Neural crest cell (in vitro differentiated cells): ENCODE measurements around the gene FLT3. TPM values are rescaled to one million over a fixed set of nuclear protein-coding genes. Genes with fewer than 3 reads are reported as not detected.
A peak's percentile ranks its signal among the peaks of the same experiment; 100 is the strongest.

Source experiments
- DNase-seq: peaks from one replicate; pipeline ENCODE4 v3.0.0; 2021; ENCODE audit warnings: low read depth, mixed read lengths, low spot score
- H3K27ac Mint-ChIP-seq: one replicate; pipeline ENCODE4 v1.8.0; 2021; ENCODE audit warnings: mild to moderate bottlenecking, mixed read lengths; ENCODE audit not compliant: unreplicated experiment
- H3K27me3 Mint-ChIP-seq: 2 replicates; pipeline ENCODE4 v1.8.0; 2021; ENCODE audit warnings: low read depth, mild to moderate bottlenecking, mixed read lengths
- H3K36me3 Mint-ChIP-seq: 2 replicates; pipeline ENCODE4 v1.8.0; 2021; ENCODE audit warnings: low read depth, mild to moderate bottlenecking, mixed read lengths
- H3K4me1 Mint-ChIP-seq: 2 replicates; pipeline ENCODE4 v1.8.0; 2021; ENCODE audit warnings: mixed read lengths
- H3K4me3 Mint-ChIP-seq: one replicate; pipeline ENCODE4 v1.8.0; 2021; ENCODE audit warnings: mild to moderate bottlenecking, mixed read lengths
- H3K9me3 Mint-ChIP-seq: 2 replicates; pipeline ENCODE4 v1.8.0; 2021; ENCODE audit warnings: mixed read lengths
- CTCF ChIP-seq: fragments of 200-600 bp; sonication (generic); conservative IDR thresholded peaks from 2 replicates; pipeline ENCODE4 v1.5.0; 2021; ENCODE audit warnings: antibody characterized with exemption, mild to moderate bottlenecking
- total RNA-seq: library from RNA; stranded (reverse); gene quantifications from 2 replicates; pipeline ENCODE4 v1.2.1, GENCODE V29; 2021

FLT3 gene
- total RNA-seq, 1 donor from 2014 or later, result not detected

- Mint-ChIP-seq H3K36me3 (no peaks in the 10 kb centered on the region), H3K4me3 (peak overlapping the region; percentile 91), H3K9me3 (no peaks in the 10 kb centered on the region), H3K27ac (no peak overlapping the region), H3K4me1 (peaks cover 37% of the 10 kb centered on the region), H3K27me3 (no peaks in the 10 kb centered on the region)
- TF ChIP-seq CTCF, result no peak
- DNase-seq, result peak; percentile 70
Observed at GRCh38 chr13:28138756-28139470, 38.5 kb upstream of the FLT3 start.

DNA sequence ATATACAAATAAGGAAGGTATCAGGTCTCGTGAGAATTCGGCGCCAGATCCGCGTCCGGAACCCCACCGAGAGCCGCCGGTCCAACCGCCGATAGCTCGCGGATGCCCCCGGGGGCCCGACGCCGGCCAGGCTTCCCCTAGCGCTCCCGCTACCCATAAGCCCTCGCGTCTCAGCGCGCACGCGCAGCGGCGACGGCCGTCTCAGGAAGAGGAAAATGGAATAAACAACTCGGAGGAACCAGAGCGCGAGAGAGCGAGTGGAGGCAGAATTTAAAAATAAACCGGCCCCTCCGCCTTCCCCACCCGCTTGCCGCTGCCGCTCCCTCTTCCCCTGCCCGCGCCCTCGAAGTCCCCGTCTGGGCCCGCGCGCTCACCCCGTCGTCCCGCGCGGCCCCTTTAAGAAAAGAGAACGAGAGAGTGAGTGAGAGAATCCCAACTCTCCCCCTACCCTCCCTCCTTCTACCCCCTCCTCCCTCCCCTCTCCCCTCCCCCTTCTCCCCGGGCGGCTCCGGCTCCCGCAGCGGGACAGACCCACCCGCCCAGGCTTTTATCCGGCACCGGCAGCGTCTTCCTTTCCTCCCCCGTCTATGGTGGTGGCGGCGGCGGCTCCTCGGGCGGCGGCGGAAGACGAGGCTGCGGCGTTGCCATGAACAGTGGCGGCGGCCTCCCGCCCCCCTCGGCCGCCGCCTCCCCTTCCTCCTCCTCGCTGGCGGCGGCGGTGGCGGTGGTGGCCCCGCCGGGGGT is 37.8 kb upstream of the FLT3 start, which contains the start of gene PAN3:
PAN3 (plus strand) TSS at position 534 of the 744 bp plus-strand sequence; CDS start at position 647, 113 bp downstream.
- DNase-seq, result peak; percentile 88
- Mint-ChIP-seq H3K4me1 (peaks cover 37% of the 10 kb centered on the region), H3K27ac (peak within 1 kb of the TSS; percentile 99), H3K36me3 (no peaks in the 10 kb centered on the region), H3K27me3 (no peaks in the 10 kb centered on the region), H3K9me3 (no peaks in the 10 kb centered on the region), H3K4me3 (peak within 1 kb of the TSS; percentile 98)
- TF ChIP-seq CTCF, result no peak

GRCh38 chr13:28137596-28137995 is 37.2 kb upstream of the FLT3 start:
- no peak for TF ChIP-seq CTCF
- no peak for DNase-seq
- Mint-ChIP-seq H3K4me3 (peak overlapping the region; percentile 98), H3K27ac (peak overlapping the region; percentile 96), H3K9me3 (no peaks in the 10 kb centered on the region), H3K36me3 (no peaks in the 10 kb centered on the region), H3K4me1 (peaks cover 37% of the 10 kb centered on the region), H3K27me3 (no peaks in the 10 kb centered on the region)

DNA sequence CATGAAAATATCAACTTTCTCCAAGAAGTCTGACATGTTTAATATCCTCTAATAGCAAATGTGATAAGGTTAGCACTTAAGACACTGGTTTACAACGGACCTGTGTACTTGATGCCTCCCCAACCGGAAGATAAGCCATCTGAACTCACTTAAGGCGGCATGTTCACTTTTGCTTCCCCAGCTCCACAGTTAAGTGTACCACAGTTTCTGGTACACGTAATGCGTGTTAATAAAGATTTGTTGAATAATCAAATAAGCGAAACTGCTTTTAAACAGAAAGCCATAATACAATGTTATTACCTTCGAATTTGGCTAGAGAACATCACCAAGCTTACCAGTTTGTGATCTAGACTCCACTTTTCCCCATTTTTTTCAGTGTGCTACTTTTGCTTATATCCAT is 36.5 kb upstream of the FLT3 start:
- no peak overlapping the region for H3K27ac Mint-ChIP-seq
- H3K9me3 Mint-ChIP-seq, result no peaks in the 10 kb centered on the region
- TF ChIP-seq CTCF, result no peak

DNA sequence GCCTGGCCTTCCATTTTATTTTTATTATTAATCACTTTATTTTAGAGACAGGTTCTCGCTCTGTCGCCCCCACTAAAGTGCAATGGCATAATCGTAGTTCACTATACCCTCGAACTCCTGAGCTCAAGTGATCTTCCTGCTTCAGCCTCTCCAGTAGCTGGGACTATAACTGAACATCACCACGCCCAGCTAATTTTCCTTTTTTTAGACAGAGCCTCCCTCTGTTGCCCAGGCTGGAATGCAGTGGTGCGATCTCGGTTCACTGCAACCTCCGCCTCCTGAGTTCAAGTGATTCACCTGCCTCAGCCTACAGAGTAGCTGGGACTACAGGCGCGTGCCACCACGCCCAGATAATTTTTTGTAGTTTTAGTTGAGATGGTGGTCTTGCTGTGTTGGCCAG is 31.3 kb upstream of the FLT3 start:
- Mint-ChIP-seq H3K36me3 (no peaks in the 10 kb centered on the region), H3K9me3 (no peaks in the 10 kb centered on the region), H3K4me1 (no peaks in the 10 kb centered on the region), H3K4me3 (no peak overlapping the region), H3K27ac (no peak overlapping the region), H3K27me3 (no peaks in the 10 kb centered on the region)
- DNase-seq, result no peak
- TF ChIP-seq CTCF, result no peak

More for the DNA sequence above, 36.5 kb upstream of the FLT3 start:
- no peak for DNase-seq
- Mint-ChIP-seq H3K4me1 (peaks cover 32% of the 10 kb centered on the region), H3K36me3 (no peaks in the 10 kb centered on the region), H3K4me3 (peak overlapping the region; percentile 98), H3K27me3 (no peaks in the 10 kb centered on the region)
